ENCODE data around the gene MARCHF7. TPM values are rescaled to one million over a fixed set of nuclear protein-coding genes. Genes with fewer than 3 reads are reported as not detected.

The MARCHF7 gene
- total RNA-seq, 1 donor from 2014 or later, result 101 TPM

DNA sequence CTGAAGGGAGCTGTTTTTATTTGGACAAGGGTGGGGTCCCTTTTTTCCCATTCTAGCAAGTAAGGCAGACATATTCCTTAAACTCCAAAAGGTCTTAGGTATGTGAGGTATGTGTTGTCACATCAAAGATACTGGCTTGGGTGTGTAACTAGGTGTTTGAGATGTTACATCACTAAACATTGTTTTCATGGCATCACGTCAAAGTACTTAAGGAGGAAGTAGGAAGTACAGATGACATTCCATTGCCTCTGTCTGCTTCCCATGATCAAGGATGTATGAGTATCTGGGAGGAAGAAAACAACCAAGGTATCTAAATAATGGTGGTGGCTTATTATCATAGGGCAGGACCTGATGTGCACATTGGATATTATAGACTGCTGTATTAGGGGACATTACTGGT lies 46.4 kb downstream of the MARCHF7 start:
- Mint-ChIP-seq H3K4me3 (ENCODE audit: unreplicated experiment) (no peak overlapping the region), H3K27ac (ENCODE audit: unreplicated experiment) (peak overlapping the region; percentile 95), H3K9me3 (ENCODE audit: unreplicated experiment) (no peaks in the 10 kb centered on the region), H3K36me3 (ENCODE audit: low read depth, unreplicated experiment) (peaks cover 22% of the 10 kb centered on the region), H3K27me3 (ENCODE audit: unreplicated experiment) (no peaks in the 10 kb centered on the region), H3K4me1 (ENCODE audit: unreplicated experiment) (peaks cover 28% of the 10 kb centered on the region)
- TF ChIP-seq, protein P1, sequence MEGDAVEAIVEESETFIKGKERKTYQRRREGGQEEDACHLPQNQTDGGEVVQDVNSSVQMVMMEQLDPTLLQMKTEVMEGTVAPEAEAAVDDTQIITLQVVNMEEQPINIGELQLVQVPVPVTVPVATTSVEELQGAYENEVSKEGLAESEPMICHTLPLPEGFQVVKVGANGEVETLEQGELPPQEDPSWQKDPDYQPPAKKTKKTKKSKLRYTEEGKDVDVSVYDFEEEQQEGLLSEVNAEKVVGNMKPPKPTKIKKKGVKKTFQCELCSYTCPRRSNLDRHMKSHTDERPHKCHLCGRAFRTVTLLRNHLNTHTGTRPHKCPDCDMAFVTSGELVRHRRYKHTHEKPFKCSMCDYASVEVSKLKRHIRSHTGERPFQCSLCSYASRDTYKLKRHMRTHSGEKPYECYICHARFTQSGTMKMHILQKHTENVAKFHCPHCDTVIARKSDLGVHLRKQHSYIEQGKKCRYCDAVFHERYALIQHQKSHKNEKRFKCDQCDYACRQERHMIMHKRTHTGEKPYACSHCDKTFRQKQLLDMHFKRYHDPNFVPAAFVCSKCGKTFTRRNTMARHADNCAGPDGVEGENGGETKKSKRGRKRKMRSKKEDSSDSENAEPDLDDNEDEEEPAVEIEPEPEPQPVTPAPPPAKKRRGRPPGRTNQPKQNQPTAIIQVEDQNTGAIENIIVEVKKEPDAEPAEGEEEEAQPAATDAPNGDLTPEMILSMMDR (IDR thresholded peaks at IDR 0.05; ENCODE audit: unreplicated experiment), result no peak
- no peak for DNase-seq (ENCODE audit: low spot score)

- Mint-ChIP-seq H3K4me3 (ENCODE audit: unreplicated experiment) (no peak overlapping the region), H3K27ac (ENCODE audit: unreplicated experiment) (peak overlapping the region; percentile 96), H3K36me3 (ENCODE audit: low read depth, unreplicated experiment) (peaks cover 22% of the 10 kb centered on the region), H3K9me3 (ENCODE audit: unreplicated experiment) (no peaks in the 10 kb centered on the region), H3K4me1 (ENCODE audit: unreplicated experiment) (peaks cover 28% of the 10 kb centered on the region), H3K27me3 (ENCODE audit: unreplicated experiment) (no peaks in the 10 kb centered on the region)
- DNase-seq (ENCODE audit: low spot score), result no peak
- TF ChIP-seq, protein P1 (IDR thresholded peaks at IDR 0.05; ENCODE audit: unreplicated experiment), result no peak
Measured at GRCh38 chr2:159759577-159759976, 47.3 kb downstream of the MARCHF7 start.

DNA sequence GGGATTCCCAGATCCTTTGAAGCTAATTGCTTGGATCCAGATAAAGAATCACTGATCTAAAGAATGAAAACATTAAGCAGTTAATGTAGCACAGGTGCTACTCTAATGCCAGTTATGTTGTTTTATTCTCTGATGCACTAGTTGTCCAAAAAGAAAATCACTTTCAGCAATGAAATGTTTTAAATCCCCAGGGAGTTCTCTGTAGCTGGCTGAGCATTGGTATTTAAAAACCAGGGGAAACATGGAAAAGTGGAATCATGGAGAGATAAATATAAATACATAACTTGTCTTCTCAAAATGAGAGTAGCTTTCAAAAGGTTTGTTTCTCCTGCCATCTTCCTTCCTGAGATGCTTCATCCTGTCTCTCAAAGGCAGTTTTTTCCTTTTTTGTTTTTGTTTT lies 48.0 kb downstream of the MARCHF7 start:
- TF ChIP-seq, protein P1 (IDR thresholded peaks at IDR 0.05; ENCODE audit: unreplicated experiment), result no peak
- DNase-seq (ENCODE audit: low spot score), result no peak
- peaks cover 28% of the 10 kb centered on the region for H3K4me1 Mint-ChIP-seq (ENCODE audit: unreplicated experiment)
- H3K36me3 Mint-ChIP-seq (ENCODE audit: low read depth, unreplicated experiment), result peaks cover 22% of the 10 kb centered on the region
- H3K4me3 Mint-ChIP-seq (ENCODE audit: unreplicated experiment), result no peak overlapping the region
- peak overlapping the region; percentile 96 for H3K27ac Mint-ChIP-seq (ENCODE audit: unreplicated experiment)
- no peaks in the 10 kb centered on the region for H3K27me3 Mint-ChIP-seq (ENCODE audit: unreplicated experiment)
- H3K9me3 Mint-ChIP-seq (ENCODE audit: unreplicated experiment), result no peaks in the 10 kb centered on the region

- Mint-ChIP-seq H3K27ac (ENCODE audit: unreplicated experiment) (peak overlapping the region; percentile 77), H3K36me3 (ENCODE audit: low read depth, unreplicated experiment) (peaks cover 27% of the 10 kb centered on the region), H3K4me1 (ENCODE audit: unreplicated experiment) (peaks cover 28% of the 10 kb centered on the region), H3K4me3 (ENCODE audit: unreplicated experiment) (peak overlapping the region; percentile 59), H3K27me3 (ENCODE audit: unreplicated experiment) (no peaks in the 10 kb centered on the region), H3K9me3 (ENCODE audit: unreplicated experiment) (no peaks in the 10 kb centered on the region)
- DNase-seq (ENCODE audit: low spot score), result no peak
- TF ChIP-seq, protein P1 (IDR thresholded peaks at IDR 0.05; ENCODE audit: unreplicated experiment), result no peak
Measured at GRCh38 chr2:159762075-159762474, 49.8 kb downstream of the MARCHF7 start.

Other genes with a start within 250 kb of the MARCHF7 start
- 100 TPM for gene BAZ2B, start 96.0 kb upstream of the MARCHF7 start, total RNA-seq (ENCODE audit: unreplicated experiment)
- gene CD302, start 85.7 kb downstream of the MARCHF7 start, total RNA-seq (ENCODE audit: unreplicated experiment), result 5.2 TPM
- gene LY75, start 192.2 kb downstream of the MARCHF7 start, total RNA-seq (ENCODE audit: unreplicated experiment), result 0.21 TPM

All from endothelial cell (in vitro differentiated cells).